Lower leg skin (tissue), 4 donors: ENCODE results near the gene CDH23. TPM values are rescaled to one million over a fixed set of nuclear protein-coding genes. Genes with fewer than 3 reads are reported as not detected.

Source experiments
- DNase-seq, 2 donors: peaks; one replicate each; pipeline ENCODE4 v3.0.0-alpha.2; 2019; ENCODE audit warnings: low spot score in 2 of 2
- H3K4me3 ChIP-seq: fragments of 200-600 bp; sonication (generic); 2 replicates; pipeline ENCODE4 v1.5.1; 2017; ENCODE audit warnings: mild to moderate bottlenecking, low read depth; ENCODE audit not compliant: poor library complexity, severe bottlenecking
- CTCF ChIP-seq, 3 donors: fragments of 450-650 bp; IDR thresholded peaks; one replicate each; pipeline ENCODE4 v1.5.1; 2016; ENCODE audit warnings: antibody characterized with exemption in 3 of 3, mild to moderate bottlenecking in 3 of 3, moderate library complexity in 2 of 3
- POLR2A ChIP-seq, 2 donors: fragments of 450-650 bp; IDR thresholded peaks; one replicate each; pipeline ENCODE4 v1.6.1; 2016 to 2017; ENCODE audit warnings: antibody characterized with exemption in 2 of 2, mild to moderate bottlenecking in 1 of 2, moderate library complexity in 1 of 2
- WGBS, 2 donors: methylation state at CpG; one replicate each; pipeline ENCODE4 v1.1.5; 2018; 5-methylcytosine and 5-hydroxymethylcytosine counted together
- intact Hi-C: fragments of 100-400 bp; cut with DNase I; formaldehyde crosslinking; loops from one replicate; pipeline ENCODE4 v1.15.0; 2023; ENCODE audit warnings: low total_unique reads
- total RNA-seq, 4 donors: library from RNA; depleted of rRNA; stranded (reverse); fragments of >200 nt; gene quantifications; one replicate each; pipeline ENCODE4 v1.1.0, GENCODE V29; 2016

CDH23 gene
- total RNA-seq, 4 donors from 2014 or later: 1.7 to 9.2 (median 2.6) TPM

GRCh38 chr10:71608819-71609768 is 212.4 kb downstream of the CDH23 start:
- H3K4me3 ChIP-seq: no peak overlapping the region
- 54 to 60% methylated on average over 20 of the region's 20 CpGs for WGBS, 2 donors
- intact Hi-C loops: no loop called here
- peak; percentile 78 to 94 for DNase-seq
- TF ChIP-seq POLR2A (IDR thresholded peaks at IDR 0.05) (no peak), CTCF (IDR thresholded peaks at IDR 0.05) (peak in 1 of 3 donors; percentile 39)

- no peak for TF ChIP-seq CTCF (IDR thresholded peaks at IDR 0.05)
- no peak for TF ChIP-seq POLR2A (IDR thresholded peaks at IDR 0.05)
- no peak overlapping the region for H3K4me3 ChIP-seq
- DNase-seq: no peak
- 43 to 76% methylated on average over 3 of the region's 3 CpGs for WGBS, 2 donors
- intact Hi-C loops: no loop called here
Measured at GRCh38 chr10:71610651-71611050, 213.9 kb downstream of the CDH23 start.

GRCh38 chr10:71611131-71611530 is 214.4 kb downstream of the CDH23 start:
- TF ChIP-seq POLR2A (IDR thresholded peaks at IDR 0.05): no peak
- TF ChIP-seq CTCF (IDR thresholded peaks at IDR 0.05): no peak
- H3K4me3 ChIP-seq: no peak overlapping the region
- 84 to 87% methylated on average over 5 of the region's 5 CpGs for whole genome bisulfite sequencing, 2 donors
- intact Hi-C loops: no loop called here
- DNase-seq: no peak

- H3K4me3 ChIP-seq: no peak overlapping the region
- DNase-seq: no peak
- intact Hi-C loops: no loop called here
- WGBS, 2 donors: 83% methylated on average over 12 of the region's 12 CpGs
- TF ChIP-seq CTCF (IDR thresholded peaks at IDR 0.05) (no peak), POLR2A (IDR thresholded peaks at IDR 0.05) (no peak)
Measured at GRCh38 chr10:71611709-71612422, 215.1 kb downstream of the CDH23 start.

- DNase-seq: peak in 1 of 2 donors; percentile 30
- intact Hi-C loops: no loop called here
- H3K4me3 ChIP-seq: no peak overlapping the region
- TF ChIP-seq POLR2A (IDR thresholded peaks at IDR 0.05): no peak
- no peak for TF ChIP-seq CTCF (IDR thresholded peaks at IDR 0.05)
- 79 to 81% methylated on average over 2 of the region's 2 CpGs for WGBS, 2 donors
Measured at GRCh38 chr10:71613261-71613777, 216.6 kb downstream of the CDH23 start.
